Lower leg skin (tissue), 3 donors: ENCODE data around the gene NHLH1.

Experiments
- POLR2A ChIP-seq, 2 donors: fragments of 450-650 bp; IDR thresholded peaks; one replicate each; pipeline ENCODE4 v1.6.1; 2016 to 2017; ENCODE audit warnings: antibody characterized with exemption in 2 of 2, mild to moderate bottlenecking in 1 of 2, moderate library complexity in 1 of 2
- TF ChIP-seq, protein P1 (sequence below), 3 donors: fragments of 450-650 bp; IDR thresholded peaks; one replicate each; pipeline ENCODE4 v1.5.1; 2016; ENCODE audit warnings: antibody characterized with exemption in 3 of 3, mild to moderate bottlenecking in 3 of 3, moderate library complexity in 2 of 3

DNA sequence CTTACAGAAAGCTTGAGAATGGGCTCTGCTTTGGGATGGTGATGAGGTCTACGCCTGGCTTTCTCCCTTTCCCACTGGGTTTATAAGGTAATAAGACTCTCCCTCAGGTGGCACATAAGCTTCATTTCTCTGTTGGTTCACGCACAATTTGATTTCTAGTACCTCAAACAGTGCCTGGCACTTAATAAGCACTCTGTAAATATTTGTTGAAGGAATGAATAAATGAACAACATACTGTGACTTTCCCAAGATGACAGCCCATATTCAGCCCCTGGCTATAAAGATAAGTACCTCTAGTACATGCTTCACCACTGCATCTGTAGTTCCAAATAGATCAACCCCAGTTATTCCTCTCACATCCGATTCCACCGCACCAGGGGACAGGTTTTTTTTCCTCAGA is 41.6 kb upstream of the NHLH1 start:
- no peak for TF ChIP-seq POLR2A (IDR thresholded peaks at IDR 0.05)
- TF ChIP-seq, protein P1, sequence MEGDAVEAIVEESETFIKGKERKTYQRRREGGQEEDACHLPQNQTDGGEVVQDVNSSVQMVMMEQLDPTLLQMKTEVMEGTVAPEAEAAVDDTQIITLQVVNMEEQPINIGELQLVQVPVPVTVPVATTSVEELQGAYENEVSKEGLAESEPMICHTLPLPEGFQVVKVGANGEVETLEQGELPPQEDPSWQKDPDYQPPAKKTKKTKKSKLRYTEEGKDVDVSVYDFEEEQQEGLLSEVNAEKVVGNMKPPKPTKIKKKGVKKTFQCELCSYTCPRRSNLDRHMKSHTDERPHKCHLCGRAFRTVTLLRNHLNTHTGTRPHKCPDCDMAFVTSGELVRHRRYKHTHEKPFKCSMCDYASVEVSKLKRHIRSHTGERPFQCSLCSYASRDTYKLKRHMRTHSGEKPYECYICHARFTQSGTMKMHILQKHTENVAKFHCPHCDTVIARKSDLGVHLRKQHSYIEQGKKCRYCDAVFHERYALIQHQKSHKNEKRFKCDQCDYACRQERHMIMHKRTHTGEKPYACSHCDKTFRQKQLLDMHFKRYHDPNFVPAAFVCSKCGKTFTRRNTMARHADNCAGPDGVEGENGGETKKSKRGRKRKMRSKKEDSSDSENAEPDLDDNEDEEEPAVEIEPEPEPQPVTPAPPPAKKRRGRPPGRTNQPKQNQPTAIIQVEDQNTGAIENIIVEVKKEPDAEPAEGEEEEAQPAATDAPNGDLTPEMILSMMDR (IDR thresholded peaks at IDR 0.05): no peak
